Endodermal cell (in vitro differentiated cells): Measurements from ENCODE around the gene CDH4. TPM values are rescaled to one million over a fixed set of nuclear protein-coding genes. Genes with fewer than 3 reads are reported as not detected.

Experiments
- DNase-seq: peaks from one replicate; pipeline ENCODE4 v3.0.0-alpha.2; 2017
- H3K27ac ChIP-seq: 2 replicates; pipeline ENCODE4 v1.5.1; 2013; ENCODE audit warnings: mild to moderate bottlenecking, low read depth, low read length, moderate library complexity
- H3K27me3 ChIP-seq: 2 replicates; pipeline ENCODE4 v1.6.1; 2013; ENCODE audit warnings: mild to moderate bottlenecking, low read length, moderate library complexity; ENCODE audit not compliant: insufficient read depth, control insufficient read depth, poor library complexity, severe bottlenecking
- H3K36me3 ChIP-seq: 2 replicates; pipeline ENCODE4 v1.7.0; 2013; ENCODE audit warnings: mild to moderate bottlenecking, low read length, moderate library complexity; ENCODE audit not compliant: control insufficient read depth, insufficient read depth
- H3K4me1 ChIP-seq: one replicate; pipeline ENCODE4 v1.7.0; 2013; ENCODE audit warnings: low read length; ENCODE audit not compliant: control insufficient read depth, insufficient read depth
- H3K4me3 ChIP-seq: 2 replicates; pipeline ENCODE4 v1.5.1; 2013; ENCODE audit warnings: mild to moderate bottlenecking, low read length, moderate library complexity
- H3K9ac ChIP-seq: 2 replicates; pipeline ENCODE4 v1.6.1; 2013; ENCODE audit warnings: mild to moderate bottlenecking, low read length, moderate library complexity; ENCODE audit not compliant: poor library complexity, severe bottlenecking; ENCODE audit errors: extremely low read depth
- H3K9me3 ChIP-seq: 2 replicates; pipeline ENCODE4 v1.6.1; 2013; ENCODE audit warnings: mild to moderate bottlenecking, low read length, moderate library complexity; ENCODE audit not compliant: control insufficient read depth
- H3K27ac Mint-ChIP-seq: 2 replicates; pipeline ENCODE4 v1.8.0; 2020; ENCODE audit warnings: mixed read lengths
- H3K27me3 Mint-ChIP-seq: 2 replicates; pipeline ENCODE4 v1.8.0; 2021; ENCODE audit warnings: mild to moderate bottlenecking, mixed read lengths; ENCODE audit not compliant: insufficient read depth
- H3K36me3 Mint-ChIP-seq: 2 replicates; pipeline ENCODE4 v1.8.0; 2020; ENCODE audit warnings: low read depth, mixed read lengths
- H3K4me1 Mint-ChIP-seq: 2 replicates; pipeline ENCODE4 v1.8.0; 2020; ENCODE audit warnings: mixed read lengths
- H3K4me3 Mint-ChIP-seq: 2 replicates; pipeline ENCODE4 v1.8.0; 2020; ENCODE audit warnings: mild to moderate bottlenecking, moderate library complexity, mixed read lengths
- H3K9me3 Mint-ChIP-seq: 2 replicates; pipeline ENCODE4 v1.8.0; 2020; ENCODE audit warnings: mild to moderate bottlenecking, mixed read lengths
- CTCF ChIP-seq: fragments of 200-600 bp; sonication (generic); conservative IDR thresholded peaks from 2 replicates; pipeline ENCODE4 v1.5.0; 2021; ENCODE audit warnings: antibody characterized with exemption, mild to moderate bottlenecking
- WGBS, 2 experiments: methylation state at CpG; one replicate each; pipeline versions ENCODE4 v1.1.5 to v1.1.7; 2013; ENCODE audit warnings: missing lambda C conversion rate in 2 of 2, mixed read lengths in 1 of 2; ENCODE audit not compliant: insufficient coverage in 1 of 2, insufficient read length in 1 of 2; 5-methylcytosine and 5-hydroxymethylcytosine counted together
- total RNA-seq, 2 donors: library from RNA; stranded (reverse); fragmentation: NEBNext Ultra II Directional in 1 of 2; extraction: Animal tissue kit (Norgen Biotek cat#: 25700) in 1 of 2; gene quantifications; 2 replicates in 1 of 2; 3 replicates in 1 of 2; pipeline ENCODE4 v1.2.1, GENCODE V29; 2021

The CDH4 gene
- total RNA-seq, 2 donors from 2014 or later = 1.8 to 5.8 TPM

DNA sequence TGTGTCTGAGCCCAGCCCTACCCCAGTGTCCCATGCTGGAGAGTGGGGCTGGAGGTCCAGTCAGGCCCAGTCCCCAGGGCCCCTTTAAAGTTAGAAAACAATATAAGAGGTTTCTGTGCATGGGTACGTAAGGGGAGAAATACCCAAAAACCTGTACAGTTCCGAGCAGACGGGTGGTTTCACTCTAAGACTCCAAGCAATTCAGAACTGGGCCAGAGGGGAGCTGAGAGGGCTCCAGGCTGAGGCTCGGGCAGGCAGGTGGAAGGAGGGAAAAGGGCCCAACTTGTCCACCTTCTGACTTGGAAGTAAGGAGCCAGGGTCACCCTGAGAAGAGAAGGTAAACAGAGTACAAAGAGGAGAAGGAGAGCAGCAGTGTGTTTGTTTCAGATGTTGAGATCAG, 296.0 kb downstream of the CDH4 start:
- peaks cover 38% of the 10 kb centered on the region for H3K27me3 Mint-ChIP-seq

DNA sequence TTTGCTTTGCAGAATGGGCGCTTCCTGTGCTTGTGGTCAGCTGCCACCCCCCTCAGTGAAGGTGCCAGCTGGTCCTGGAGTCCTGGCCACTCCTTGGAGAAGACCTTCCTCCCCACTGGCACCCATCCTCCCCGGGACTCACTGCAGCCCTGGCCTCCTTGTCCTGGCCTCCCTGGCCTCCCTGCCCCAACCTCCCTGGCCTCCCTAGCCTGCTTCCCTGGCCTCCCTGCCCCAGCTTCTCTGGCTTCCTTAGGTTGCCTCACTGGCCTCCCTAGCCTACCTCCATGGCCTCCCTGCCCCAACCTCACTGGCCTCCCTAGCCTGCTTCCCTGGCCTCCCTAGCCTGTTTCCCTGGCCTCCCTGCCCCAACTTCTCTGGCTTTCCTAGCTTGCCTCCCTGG, 297.8 kb downstream of the CDH4 start:
- Histone ChIP-seq H3K27me3 (no peaks in the 10 kb centered on the region), H3K4me3 (no peak overlapping the region), H3K36me3 (no peaks in the 10 kb centered on the region), H3K4me1 (no peaks in the 10 kb centered on the region), H3K27ac (no peak overlapping the region), H3K9ac (no peak overlapping the region), H3K9me3 (peaks cover 8% of the 10 kb centered on the region)
- H3K4me1 Mint-ChIP-seq = no peaks in the 10 kb centered on the region
- no peak for TF ChIP-seq CTCF
- no peak for DNase-seq
- H3K36me3 Mint-ChIP-seq = no peaks in the 10 kb centered on the region
- H3K27me3 Mint-ChIP-seq = peaks cover 49% of the 10 kb centered on the region
- H3K4me3 Mint-ChIP-seq = no peak overlapping the region
- 92 to 100% methylated on average over 1 to 2 of the region's 2 CpGs for WGBS, 2 experiments
- H3K9me3 Mint-ChIP-seq = peaks cover 20% of the 10 kb centered on the region
- H3K27ac Mint-ChIP-seq = no peak overlapping the region

More for the DNA sequence above, 296.0 kb downstream of the CDH4 start:
- Histone ChIP-seq H3K36me3 (no peaks in the 10 kb centered on the region), H3K4me1 (no peaks in the 10 kb centered on the region), H3K4me3 (no peak overlapping the region), H3K9me3 (peaks cover 8% of the 10 kb centered on the region), H3K9ac (no peak overlapping the region), H3K27me3 (no peaks in the 10 kb centered on the region), H3K27ac (no peak overlapping the region)
- no peaks in the 10 kb centered on the region for H3K36me3 Mint-ChIP-seq
- no peak overlapping the region for H3K27ac Mint-ChIP-seq
- no peak overlapping the region for H3K4me3 Mint-ChIP-seq
- WGBS, 2 experiments = 86 to 100% methylated on average over 3 to 4 of the region's 4 CpGs
- DNase-seq = no peak
- H3K4me1 Mint-ChIP-seq = peaks cover 4% of the 10 kb centered on the region
- no peak for TF ChIP-seq CTCF
- H3K9me3 Mint-ChIP-seq = peaks cover 20% of the 10 kb centered on the region

DNA sequence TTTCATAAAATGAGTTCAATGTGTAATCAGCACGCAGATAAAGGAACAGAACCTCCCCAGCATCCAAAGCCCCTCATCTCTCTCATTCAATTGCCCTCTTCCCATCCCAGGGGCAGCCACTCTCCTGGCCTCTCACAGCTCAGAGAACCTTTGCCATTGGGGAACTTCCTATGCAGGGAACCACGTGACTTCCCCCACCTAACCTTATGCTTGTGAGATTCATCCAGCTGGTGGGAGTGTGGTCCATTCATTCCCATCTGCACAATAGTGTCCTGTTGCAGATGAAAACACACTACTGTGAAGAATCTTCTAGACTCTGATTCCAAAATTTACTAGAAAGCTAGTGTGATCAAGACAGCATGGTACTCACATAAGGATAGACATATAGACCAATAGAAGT, 299.3 kb downstream of the CDH4 start:
- H3K9me3 Mint-ChIP-seq = peaks cover 20% of the 10 kb centered on the region
- no peak overlapping the region for H3K27ac ChIP-seq
- no peak for DNase-seq
- no peaks in the 10 kb centered on the region for H3K36me3 ChIP-seq
- H3K4me3 ChIP-seq = no peak overlapping the region
- no peak overlapping the region for H3K9ac ChIP-seq
- WGBS, 2 experiments = 96 to 100% methylated on average over 1 to 2 of the region's 2 CpGs
- no peaks in the 10 kb centered on the region for H3K36me3 Mint-ChIP-seq
- no peaks in the 10 kb centered on the region for H3K27me3 ChIP-seq
- no peak overlapping the region for H3K27ac Mint-ChIP-seq
- H3K4me1 Mint-ChIP-seq = no peaks in the 10 kb centered on the region
- H3K4me1 ChIP-seq = no peaks in the 10 kb centered on the region
- H3K9me3 ChIP-seq = peaks cover 8% of the 10 kb centered on the region
- TF ChIP-seq CTCF = no peak
- no peak overlapping the region for H3K4me3 Mint-ChIP-seq
- H3K27me3 Mint-ChIP-seq = peaks cover 53% of the 10 kb centered on the region
